ENCODE results near the gene TMEM201.

DNA sequence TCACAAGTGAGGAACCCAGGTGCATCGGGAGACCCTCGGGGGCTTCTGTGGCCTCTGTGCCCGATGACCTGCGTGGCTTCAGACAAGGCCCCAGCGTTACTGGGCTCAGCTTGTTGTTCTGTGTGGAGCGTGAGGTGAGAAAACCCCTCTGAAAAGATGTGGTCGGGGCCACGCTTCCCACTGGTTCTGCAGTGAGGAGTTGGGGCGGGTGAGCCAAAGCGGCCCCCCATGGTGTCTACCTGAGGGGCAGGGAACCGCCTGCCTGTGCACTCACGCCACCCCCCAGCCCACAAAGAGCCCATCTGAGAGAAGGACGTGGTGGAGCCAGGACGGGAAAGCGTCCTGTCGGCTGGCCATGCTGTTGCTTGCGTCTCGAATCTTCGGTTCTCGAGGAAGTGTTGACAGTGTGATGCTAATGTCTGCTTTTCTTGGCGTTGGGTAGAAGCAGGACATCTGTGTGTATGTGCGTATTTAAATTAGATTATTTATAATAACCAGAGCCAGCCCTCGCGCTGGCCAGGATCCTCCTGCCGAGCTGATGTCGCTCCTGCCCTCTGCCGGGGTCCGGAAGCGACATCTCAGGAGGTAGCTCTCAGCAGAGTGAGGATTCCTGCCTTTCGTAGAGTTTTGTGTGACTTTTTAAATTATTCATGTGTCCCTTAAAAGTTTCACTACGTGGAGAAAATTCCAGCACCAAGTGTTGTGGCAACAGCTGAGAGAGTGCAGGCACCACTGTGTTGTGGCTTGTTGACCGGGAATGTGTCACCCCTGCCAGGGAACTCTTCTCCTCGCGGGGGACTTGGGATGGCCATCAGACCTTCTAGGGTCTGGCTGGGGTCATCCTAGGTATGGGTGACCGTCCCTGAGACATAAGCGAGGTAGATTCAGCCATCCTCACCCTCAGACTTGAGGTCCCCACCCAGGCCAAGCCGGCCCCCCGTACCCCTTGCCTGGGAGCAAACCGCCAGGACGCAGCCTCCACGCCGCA, 15.3 kb downstream of the TMEM201 start:
- TF ChIP-seq FOXM1 (IDR thresholded peaks at IDR 0.05; ENCODE audit: borderline replicate concordance) (no peak), FOXA1 (IDR thresholded peaks at IDR 0.05) (no peak), HDGF (IDR thresholded peaks at IDR 0.05; ENCODE audit: borderline replicate concordance) (no peak), ELF4 (IDR thresholded peaks at IDR 0.05) (no peak), SUZ12 (IDR thresholded peaks at IDR 0.05) (no peak), L3MBTL2 (conservative IDR thresholded peaks at IDR 0.05) (no peak), NFRKB (IDR thresholded peaks at IDR 0.05) (no peak)
